RWPE2 (cell line): ENCODE results near the gene DPP10.
"Not testable (repeated sequence)": the region's sequence is repeated elsewhere in the genome, so short reads cannot be mapped to it uniquely, and the experiment has no call there.

Source experiments
- ATAC-seq: fragments of 200-7000 bp; cut with Tn5 transposase; 3 replicates; pipeline ENCODE4 v1.9.1; 2021; ENCODE audit warnings: low read depth
- DNase-seq: peaks from one replicate; pipeline ENCODE4 v3.0.0-alpha.2; 2020; ENCODE audit warnings: low spot score
- H3K27ac ChIP-seq: fragments of 450-650 bp; 2 replicates; pipeline ENCODE4 v1.5.1; 2017; ENCODE audit warnings: mild to moderate bottlenecking; ENCODE audit not compliant: poor library complexity, severe bottlenecking
- H3K27me3 ChIP-seq: fragments of 250-450 bp; sonication (Bioruptor Pico); 2 replicates; pipeline ENCODE4 v1.5.1; 2021; ENCODE audit warnings: mild to moderate bottlenecking, moderate library complexity; ENCODE audit not compliant: insufficient read depth, poor library complexity, severe bottlenecking
- H3K36me3 ChIP-seq: fragments of 250-450 bp; sonication (Bioruptor Pico); 2 replicates; pipeline ENCODE4 v1.5.1; 2020; ENCODE audit warnings: low read depth, mild to moderate bottlenecking, moderate library complexity
- H3K4me1 ChIP-seq: fragments of 250-450 bp; sonication (Bioruptor Pico); 2 replicates; pipeline ENCODE4 v1.5.1; 2021; ENCODE audit warnings: mild to moderate bottlenecking, moderate library complexity; ENCODE audit not compliant: insufficient read depth, poor library complexity, severe bottlenecking
- H3K4me3 ChIP-seq: fragments of 250-450 bp; sonication (Bioruptor Pico); 2 replicates; pipeline ENCODE4 v1.5.1; 2021; ENCODE audit warnings: mild to moderate bottlenecking, moderate library complexity; ENCODE audit not compliant: severe bottlenecking
- H3K9me3 ChIP-seq: fragments of 250-450 bp; sonication (Bioruptor Pico); 2 replicates; pipeline ENCODE4 v1.5.1; 2021; ENCODE audit warnings: mild to moderate bottlenecking, moderate library complexity; ENCODE audit not compliant: severe bottlenecking
- TF ChIP-seq, protein P1 (sequence below): fragments of 450-650 bp; IDR thresholded peaks from one replicate; pipeline ENCODE4 v1.5.1; 2017; ENCODE audit warnings: mild to moderate bottlenecking, moderate library complexity; ENCODE audit not compliant: poor library complexity, severe bottlenecking

Gene DPP10

DNA sequence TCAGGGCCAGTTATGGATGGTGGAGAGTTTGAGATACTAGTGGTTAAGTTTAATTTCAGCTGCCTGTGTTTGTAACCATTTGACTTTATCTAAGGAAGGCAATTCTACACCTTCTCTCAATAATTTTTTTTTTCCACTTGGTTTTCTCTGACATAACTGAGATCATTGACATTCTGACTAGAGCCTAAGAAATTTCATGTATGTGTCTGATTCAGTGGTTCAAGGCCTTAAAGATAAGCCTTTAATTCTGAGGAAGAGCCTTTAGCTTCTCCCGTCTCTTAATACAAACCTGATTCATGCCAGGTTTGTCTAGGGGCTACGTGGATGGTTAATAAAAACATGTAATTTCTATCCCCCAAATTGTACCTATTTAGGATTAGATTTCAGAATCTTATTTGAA is 971.4 kb downstream of the DPP10 start:
- H3K27me3 ChIP-seq = no peaks in the 10 kb centered on the region
- H3K4me1 ChIP-seq = peaks cover 4% of the 10 kb centered on the region
- no peaks in the 10 kb centered on the region for H3K36me3 ChIP-seq
- no peak overlapping the region for H3K27ac ChIP-seq
- DNase-seq (no peak), ATAC-seq (no peak)
- TF ChIP-seq, protein P1, sequence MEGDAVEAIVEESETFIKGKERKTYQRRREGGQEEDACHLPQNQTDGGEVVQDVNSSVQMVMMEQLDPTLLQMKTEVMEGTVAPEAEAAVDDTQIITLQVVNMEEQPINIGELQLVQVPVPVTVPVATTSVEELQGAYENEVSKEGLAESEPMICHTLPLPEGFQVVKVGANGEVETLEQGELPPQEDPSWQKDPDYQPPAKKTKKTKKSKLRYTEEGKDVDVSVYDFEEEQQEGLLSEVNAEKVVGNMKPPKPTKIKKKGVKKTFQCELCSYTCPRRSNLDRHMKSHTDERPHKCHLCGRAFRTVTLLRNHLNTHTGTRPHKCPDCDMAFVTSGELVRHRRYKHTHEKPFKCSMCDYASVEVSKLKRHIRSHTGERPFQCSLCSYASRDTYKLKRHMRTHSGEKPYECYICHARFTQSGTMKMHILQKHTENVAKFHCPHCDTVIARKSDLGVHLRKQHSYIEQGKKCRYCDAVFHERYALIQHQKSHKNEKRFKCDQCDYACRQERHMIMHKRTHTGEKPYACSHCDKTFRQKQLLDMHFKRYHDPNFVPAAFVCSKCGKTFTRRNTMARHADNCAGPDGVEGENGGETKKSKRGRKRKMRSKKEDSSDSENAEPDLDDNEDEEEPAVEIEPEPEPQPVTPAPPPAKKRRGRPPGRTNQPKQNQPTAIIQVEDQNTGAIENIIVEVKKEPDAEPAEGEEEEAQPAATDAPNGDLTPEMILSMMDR = no peak
- no peaks in the 10 kb centered on the region for H3K9me3 ChIP-seq
- no peak overlapping the region for H3K4me3 ChIP-seq

DNA sequence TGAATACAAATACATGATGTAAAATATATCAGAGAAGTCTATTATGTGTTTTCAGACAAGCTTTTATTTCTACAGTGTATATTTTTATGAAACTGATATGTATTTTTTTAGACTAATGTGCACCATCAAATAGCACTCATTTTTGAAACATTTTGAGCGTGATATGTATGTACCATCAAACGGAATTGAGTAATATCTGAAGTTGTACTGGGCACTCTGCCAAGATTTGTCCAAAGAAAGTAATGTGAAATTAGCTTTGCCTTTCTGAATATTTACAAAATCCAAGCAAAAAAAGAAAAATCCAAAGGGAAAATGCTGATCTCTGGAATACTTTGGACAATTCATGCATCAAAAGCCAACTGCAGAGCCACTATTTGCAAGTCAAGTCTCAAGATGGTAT is 972.0 kb downstream of the DPP10 start:
- H3K4me1 ChIP-seq = peaks cover 4% of the 10 kb centered on the region
- no peak for DNase-seq
- no peaks in the 10 kb centered on the region for H3K36me3 ChIP-seq
- no peaks in the 10 kb centered on the region for H3K27me3 ChIP-seq
- no peaks in the 10 kb centered on the region for H3K9me3 ChIP-seq
- no peak overlapping the region for H3K4me3 ChIP-seq
- ATAC-seq = no peak
- H3K27ac ChIP-seq = no peak overlapping the region
- TF ChIP-seq, protein P1 = no peak

DNA sequence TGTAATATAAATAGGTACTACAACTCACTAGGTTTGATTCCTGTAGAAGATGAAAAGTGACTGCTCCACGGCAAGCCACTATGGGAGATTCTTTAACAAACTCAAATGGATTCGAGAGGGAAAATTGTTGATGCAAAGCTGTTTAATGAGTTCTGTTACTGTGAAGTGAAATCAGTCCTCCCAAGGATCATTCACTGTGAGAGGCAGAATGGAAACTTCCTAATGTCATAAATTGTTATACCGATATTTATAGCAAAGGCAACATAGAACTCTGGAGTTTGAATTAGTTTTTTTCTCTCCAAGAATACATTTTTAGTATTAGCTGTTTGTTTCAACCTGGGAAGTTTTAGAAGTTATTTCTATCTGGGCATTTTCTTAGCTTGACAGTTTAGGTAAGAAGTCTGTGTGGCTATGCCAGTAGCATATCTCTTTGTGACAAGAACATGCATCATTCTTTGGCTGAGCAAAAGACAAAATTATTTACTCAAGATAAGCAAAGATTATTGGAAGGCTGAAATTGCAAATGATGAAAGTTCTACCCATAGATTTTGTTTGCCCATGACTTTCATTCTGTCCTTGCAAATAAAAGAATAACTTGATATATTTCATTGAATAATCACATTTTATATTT is 979.7 kb downstream of the DPP10 start:
- Histone ChIP-seq H3K27me3 (peaks cover 3% of the 10 kb centered on the region), H3K36me3 (no peaks in the 10 kb centered on the region), H3K4me1 (no peaks in the 10 kb centered on the region), H3K4me3 (no peak overlapping the region), H3K9me3 (no peaks in the 10 kb centered on the region), H3K27ac (no peak overlapping the region)
- DNase-seq = no peak
- no peak for ATAC-seq
- TF ChIP-seq, protein P1 = no peak

DNA sequence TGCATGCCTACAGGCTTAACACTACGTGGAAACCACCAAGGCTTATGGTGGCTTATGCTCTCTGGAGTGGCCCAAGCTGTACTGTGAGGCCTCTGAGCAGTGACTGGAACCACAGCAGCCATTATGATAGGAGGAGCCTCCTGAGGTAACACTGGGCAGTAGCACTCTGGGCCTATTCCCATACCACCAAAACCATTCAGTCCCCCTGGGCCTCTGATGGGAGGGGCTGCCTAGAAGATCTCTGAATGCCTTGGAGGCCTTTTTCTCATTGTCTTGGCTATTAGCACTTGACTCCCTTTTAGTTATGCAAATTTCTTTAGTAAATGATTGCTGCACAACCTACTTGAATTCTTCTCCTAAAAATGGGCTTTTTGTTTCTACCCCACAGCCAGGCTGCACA is 985.0 kb downstream of the DPP10 start:
- H3K4me3 ChIP-seq = no peak overlapping the region
- ATAC-seq (no peak), DNase-seq (no peak)
- no peak overlapping the region for H3K27ac ChIP-seq
- H3K4me1 ChIP-seq = no peaks in the 10 kb centered on the region
- TF ChIP-seq, protein P1 = no peak
- no peaks in the 10 kb centered on the region for H3K36me3 ChIP-seq
- H3K27me3 ChIP-seq = peaks cover 3% of the 10 kb centered on the region
- H3K9me3 ChIP-seq = no peaks in the 10 kb centered on the region

DNA sequence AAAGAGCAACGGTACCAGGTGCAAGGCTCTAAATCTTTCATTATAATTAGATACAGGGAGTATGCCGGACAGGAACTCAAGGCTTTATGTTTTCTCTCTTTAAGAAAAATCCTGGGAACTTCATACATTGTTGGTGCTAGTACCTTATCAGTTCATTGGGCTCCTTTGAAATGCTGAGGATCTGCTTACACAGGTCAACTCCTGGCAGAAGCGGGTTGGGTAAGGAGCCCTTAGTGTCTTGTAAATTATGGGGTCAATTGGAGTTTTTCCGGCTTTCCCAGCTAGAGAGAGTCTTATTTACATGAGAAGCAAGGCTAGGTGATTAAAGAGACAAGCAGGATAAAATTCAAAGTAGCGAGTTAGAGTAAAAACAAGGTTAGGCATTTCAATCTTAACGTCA is 998.3 kb downstream of the DPP10 start:
- DNase-seq, H3K27me3 ChIP-seq, H3K4me3 ChIP-seq, H3K27ac ChIP-seq, ATAC-seq, H3K4me1 ChIP-seq, H3K36me3 ChIP-seq, H3K9me3 ChIP-seq: not testable (repeated sequence)
